Right hindlimb (tissue), 1 donor: ENCODE measurements around the gene TAPT1.

Experiments used
- DNase-seq: peaks from one replicate; pipeline ENCODE4 v3.0.0-alpha.2; 2018

Gene TAPT1

GRCh38 chr4:16245241-16245640 is 19.0 kb upstream of the TAPT1 start:
- no peak for DNase-seq

DNA sequence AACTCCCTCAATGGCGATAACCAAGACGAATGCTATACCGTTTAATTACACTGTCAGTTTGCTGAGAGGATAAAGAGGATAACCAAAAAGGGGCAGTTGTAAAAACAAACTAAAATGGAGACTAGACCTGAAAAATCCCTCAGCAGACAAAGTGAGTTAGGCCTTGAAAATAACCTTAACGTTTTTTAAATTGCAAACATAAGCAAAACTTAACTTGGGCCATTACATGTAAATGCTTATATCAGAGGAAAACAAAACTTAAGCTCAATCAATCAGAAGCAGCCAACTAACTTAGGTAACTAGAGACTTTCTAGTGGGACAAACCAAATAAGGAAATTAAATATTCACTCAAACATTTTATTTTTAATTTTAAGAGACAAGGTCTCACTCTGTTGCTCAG is 17.0 kb upstream of the TAPT1 start:
- DNase-seq: no peak

- no peak for DNase-seq
Measured at GRCh38 chr4:16240300-16240699, 14.0 kb upstream of the TAPT1 start.

DNA sequence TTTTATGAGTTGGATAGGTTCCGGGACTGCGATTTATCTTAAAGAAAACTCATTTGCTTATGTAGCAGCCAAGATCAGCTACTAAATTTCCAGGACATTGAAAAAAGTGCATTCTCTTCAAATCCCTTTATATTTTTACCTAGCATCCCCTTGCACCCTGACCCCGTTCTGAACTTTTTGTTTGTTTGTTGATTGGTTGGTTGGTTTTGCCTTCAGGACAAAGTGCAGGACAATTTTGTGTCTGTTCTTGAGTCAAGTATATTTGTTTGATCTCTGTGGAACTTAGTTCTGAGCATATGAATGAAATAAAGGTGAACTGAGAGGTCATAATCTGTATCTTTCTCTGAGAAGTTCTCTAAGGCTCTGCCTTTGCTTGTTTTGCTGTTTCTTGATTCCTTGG is 12.8 kb upstream of the TAPT1 start:
- DNase-seq: no peak

DNA sequence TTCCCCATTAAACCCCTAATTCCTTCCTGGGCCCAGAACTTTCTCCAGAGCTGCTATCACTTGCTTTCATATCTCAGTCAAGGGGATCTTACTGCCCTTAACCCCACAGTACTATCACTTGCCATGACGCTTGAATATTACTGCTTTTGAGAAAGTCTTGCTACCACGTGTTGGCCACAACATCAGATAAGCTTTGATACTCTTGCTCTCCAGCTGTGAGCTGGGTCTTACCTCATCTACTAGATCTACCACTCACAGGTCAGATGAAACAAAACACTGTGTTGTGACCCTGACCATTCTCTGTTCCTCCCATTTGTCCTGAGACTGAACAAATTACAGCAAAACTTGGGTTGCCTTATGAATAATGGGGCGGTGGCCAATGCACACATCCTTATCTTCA is 12.1 kb upstream of the TAPT1 start:
- no peak for DNase-seq

DNA sequence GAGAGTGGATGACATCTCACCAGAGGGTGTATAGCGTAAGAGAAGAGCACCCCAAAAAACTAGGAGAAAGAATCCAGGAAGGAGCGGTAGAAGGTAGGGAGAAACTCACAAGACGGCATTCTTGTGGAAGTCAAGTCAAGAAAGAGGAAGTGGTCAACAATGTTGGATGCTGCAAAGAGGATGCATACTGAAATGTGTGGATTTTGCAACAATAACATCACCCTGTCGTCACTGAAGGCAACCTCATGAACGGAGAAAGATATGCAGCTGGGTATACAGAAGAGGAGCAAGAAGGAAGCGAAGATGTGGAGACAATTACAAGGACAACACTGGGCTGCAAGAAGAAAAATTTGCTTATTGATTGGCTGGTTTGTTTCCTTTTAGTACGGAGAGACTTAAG is 11.4 kb upstream of the TAPT1 start:
- no peak for DNase-seq

DNA sequence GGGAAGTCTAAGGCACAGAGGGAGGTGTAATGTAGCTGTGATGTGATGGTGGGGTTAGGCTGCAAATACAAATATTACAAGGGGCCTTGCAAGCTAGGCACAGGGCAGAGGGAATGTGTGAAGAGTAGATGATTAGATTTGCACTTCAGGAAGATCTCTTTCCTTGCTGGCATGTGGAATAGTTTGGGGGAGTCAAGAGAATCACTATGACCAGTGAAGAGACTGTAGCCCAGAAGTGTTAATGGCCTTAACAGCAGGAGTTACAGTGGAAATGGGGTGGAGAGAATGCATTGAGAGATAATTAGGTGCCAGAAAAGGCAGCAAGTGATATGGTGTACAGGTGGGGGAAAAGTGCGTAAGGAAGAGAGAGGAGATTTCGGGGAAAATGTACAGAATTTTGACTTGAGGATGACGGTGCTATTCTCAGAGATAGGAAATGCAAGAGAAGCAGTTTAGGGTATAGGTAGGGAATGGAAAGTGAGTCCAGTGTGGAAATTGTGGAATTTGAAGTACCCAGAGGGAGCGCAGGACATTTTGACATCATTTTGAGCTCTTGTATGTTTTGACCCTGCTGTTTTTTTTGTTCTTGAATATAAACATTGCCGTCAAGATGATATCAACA is 10.2 kb upstream of the TAPT1 start:
- no peak for DNase-seq

- DNase-seq: no peak
Measured at GRCh38 chr4:16235209-16235608, 8.9 kb upstream of the TAPT1 start.

DNA sequence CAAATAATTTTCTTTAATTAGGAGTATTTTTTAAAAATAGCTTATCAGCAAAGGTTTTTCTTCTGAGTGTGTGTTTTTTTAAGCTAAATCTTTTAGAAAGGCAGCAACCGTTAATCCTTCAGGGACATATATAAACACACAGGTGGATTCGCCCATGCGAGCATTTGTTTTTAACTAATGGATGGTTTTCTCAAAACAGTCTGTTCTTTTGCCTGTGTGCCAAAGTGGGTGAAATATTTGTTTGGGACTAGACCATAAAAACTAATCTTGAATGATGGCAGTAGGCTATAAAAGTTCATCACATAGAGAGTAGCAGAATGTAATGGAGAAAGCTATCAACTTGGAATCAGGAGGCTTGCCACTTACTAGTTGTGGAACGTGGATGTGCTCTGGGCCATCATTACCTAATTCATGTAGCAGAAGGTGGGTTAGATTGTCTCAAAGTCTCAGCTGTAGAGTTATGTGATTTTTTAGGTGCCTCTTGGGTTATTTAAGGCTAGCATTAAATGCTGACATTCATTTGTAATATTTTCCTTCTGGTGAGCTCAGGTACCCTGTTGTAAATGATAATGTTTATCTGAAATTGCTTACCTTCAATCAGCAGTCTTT is 7.4 kb upstream of the TAPT1 start:
- no peak for DNase-seq

GRCh38 chr4:16231570-16232245 is 5.4 kb upstream of the TAPT1 start:
- DNase-seq: no peak

- no peak for DNase-seq
Measured at GRCh38 chr4:16230308-16230707, 4.0 kb upstream of the TAPT1 start.

DNA sequence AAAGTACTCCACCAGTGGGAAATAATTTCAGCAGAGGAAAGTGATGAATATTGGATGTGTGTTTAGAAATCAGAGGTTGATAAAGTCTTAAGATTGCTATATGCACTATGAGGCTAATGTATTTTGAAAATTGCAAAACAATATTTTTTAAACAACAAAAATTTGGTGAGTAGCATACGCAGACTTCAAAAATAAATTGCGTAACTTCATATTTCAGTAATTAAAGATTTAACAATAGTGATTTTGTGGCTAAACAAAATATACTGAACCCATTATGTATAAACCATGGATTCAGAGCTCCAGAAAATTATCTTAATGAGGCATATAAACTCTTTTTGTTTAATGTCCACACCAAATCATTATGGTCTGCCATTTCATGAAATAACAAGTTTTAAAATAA is 3.3 kb upstream of the TAPT1 start:
- no peak for DNase-seq

- DNase-seq: peak; percentile 53
Measured at GRCh38 chr4:16227462-16227868, 1.2 kb upstream of the TAPT1 start.

GRCh38 chr4:16226816-16227461 is 668 bp upstream of the TAPT1 start:
- DNase-seq: peak; percentile 74

DNA sequence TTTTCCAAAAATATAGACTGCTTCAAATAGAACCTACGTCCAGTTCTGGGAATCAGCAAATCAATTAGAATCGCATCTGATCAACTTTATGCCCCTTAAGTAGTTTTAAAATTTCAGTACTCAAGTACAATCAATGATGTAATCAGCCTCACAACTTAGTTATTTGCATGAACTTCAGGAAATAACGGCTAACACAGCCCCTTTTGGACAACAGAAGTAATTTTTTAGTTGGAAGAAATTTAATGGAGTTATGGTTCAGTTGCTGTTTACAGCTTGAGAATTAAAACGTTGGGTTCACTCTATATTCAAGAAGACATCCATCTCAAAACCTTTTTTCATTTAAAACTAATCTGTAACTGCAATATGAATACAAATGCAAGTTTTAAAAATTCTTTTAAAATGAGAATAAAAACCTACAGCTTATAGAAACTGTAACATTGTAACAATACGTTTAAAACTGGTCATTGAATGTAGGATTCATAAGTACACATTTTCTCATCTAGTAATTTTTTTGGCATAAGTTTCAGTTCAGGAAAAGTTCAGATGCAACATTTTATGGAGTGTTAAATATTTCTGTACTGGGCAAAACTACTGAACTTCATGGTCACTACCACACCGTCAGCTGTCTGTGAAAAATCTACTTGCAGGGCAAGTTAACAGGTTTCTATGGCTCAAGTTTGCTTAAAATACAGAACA is 956 bp downstream of the TAPT1 start:
- no peak for DNase-seq

- no peak for DNase-seq
Measured at GRCh38 chr4:16224264-16225166, 1.8 kb downstream of the TAPT1 start.

DNA sequence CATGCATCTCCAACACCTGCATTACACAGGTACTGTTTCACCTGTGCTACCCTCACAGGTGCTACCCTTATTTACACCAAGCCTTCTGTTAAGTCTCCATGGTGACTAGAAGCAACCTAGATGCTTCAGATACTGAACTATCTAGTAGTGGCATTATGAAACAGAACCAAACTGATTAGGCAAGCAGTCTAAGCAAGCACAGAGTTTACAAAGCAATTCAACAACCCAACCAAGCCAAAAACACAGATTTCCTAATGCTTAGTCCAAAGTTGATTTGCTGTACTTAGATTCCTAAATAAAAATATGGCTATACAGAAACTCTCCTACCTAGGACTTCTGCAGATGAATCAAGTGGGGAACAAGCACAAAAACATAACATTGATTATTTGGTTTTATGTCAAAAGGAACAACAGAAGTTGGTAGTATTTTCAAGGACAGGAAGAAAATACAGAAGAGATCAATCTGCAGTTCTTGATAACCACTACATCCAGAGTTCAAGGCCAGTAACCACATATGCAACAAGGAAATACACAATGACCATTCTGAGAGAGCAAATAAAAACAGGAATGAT is 3.2 kb downstream of the TAPT1 start:
- no peak for DNase-seq

DNA sequence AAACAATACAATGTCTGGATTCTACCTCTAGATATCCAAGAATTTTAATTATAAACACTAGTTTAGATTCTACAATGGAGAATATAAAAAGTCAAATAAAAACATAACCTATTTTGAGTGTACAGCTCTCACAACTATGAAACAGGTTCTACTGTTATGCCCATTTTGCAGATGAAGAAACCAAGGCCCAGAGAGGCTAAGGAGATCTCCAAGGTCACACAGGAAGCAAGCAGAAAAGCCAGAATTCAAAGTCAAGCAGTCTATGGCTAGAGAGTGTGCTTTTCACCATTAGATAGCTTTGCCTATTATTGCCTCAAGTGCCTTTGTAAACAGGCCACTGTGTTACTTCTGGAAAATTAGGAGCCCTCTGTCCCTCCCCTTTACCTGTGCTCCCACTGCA is 7.3 kb downstream of the TAPT1 start:
- DNase-seq: no peak

DNA sequence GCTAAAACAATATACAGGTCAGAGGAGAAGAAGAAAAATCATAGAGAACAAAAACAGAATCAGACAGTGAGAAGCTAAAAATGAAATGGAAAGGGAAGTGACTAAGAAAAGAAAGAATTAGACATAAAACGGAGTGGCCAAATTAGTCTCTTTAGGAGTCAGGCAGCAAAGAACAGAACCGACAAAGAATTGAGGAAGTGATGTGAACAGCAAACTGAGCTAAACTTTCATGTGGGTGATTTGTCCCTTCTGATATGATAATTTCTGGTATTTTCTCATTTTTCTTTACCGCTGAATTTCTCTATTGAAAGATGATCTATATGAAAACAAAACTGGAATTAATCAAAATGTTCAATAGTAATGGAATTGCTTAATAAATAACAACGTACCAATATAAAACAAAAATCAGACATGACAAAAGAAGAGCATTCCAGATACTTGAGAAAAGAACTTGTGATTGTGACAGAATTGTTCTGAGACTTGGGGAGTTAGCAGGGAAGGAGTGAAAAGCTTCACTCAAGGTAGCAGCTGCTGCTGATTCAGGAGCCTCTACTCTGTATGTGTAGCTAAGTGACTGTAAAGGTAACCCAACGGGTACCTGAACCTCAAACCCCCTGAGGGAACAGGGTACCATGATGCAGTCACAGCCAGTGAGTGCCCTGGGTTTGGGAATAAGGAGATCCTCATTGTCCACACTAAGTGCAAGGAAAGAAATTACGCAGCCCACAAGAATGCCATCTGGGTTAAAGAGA is 8.8 kb downstream of the TAPT1 start:
- no peak for DNase-seq

- no peak for DNase-seq
Measured at GRCh38 chr4:16213121-16213520, 13.2 kb downstream of the TAPT1 start.

- DNase-seq: no peak
Measured at GRCh38 chr4:16212138-16212782, 14.0 kb downstream of the TAPT1 start.
